SIG-M5 treated with dmso at 0.1 percent for 504 hours (cell line): ENCODE data around the gene SLC25A47.
"Not testable (repeated sequence)": the region's sequence is repeated elsewhere in the genome, so short reads cannot be mapped to it uniquely, and the experiment has no call there.

Experiments used
- DNase-seq: peaks from one replicate; lab custom pipeline; 2025; ENCODE audit not compliant: unreplicated experiment; lab: John Stamatoyannopoulos, UW

SLC25A47 gene

DNA sequence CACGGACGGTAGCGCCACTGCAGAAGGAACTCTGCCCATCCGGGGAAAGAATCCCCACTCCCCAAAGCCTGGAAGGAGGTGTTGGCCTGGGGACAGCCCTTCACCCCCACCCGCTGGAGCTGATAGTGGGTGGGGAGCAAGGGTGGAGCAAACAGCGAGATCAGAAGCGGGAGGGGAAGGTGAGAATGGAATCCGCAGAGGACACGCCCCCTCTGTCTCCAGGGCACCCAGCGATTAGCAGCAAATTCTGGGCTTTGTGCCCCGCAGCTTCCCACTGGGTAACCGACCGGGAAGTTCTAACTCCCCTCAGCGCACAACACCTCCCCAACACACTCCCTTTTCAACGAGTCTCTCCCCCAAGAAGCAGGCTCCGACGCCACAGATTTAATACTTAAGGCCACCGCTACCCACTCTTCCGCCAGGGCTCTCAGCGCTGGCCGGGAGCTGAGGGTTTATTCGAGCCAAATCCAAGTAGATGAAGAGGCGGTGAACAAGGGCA lies 18.3 kb upstream of the SLC25A47 start:
- DNase-seq = no peak

DNA sequence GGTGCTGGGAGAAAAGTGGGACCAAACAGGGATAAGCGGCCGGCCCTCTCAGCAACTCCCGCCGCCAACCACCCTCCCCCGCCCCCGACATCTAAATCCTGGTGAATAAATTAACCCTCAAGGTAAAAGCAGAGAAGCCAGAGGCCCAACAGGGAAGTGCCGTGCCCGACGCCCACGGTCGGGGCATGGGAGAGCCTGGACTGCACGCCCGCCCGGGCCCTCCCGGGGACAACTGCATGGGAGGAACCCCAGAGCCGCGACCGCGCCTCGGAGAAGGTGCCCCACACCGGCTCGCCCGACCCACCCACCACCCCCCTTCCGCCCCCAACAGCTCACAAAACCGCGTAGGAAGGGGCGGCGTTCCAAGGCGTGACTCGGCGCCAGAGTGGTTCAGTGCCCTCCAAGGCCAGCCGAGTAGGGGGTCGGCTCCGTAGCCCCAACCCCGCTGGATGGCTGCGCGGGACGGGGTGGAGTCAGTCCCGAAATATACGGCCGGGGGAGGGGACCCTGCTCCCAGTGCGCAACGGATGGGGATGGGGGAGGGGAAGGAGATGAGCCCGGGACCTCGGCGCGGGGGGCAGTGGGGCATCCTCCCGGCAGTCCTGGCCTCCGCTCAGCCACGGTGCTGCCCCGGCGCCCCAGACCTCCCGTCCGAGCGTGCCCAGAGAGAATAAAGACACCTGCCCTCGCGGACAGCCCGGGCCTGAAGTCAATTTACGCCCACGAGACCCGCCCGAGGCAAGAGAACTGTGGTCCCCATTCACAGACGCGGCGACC lies 17.6 kb upstream of the SLC25A47 start:
- DNase-seq = peak; percentile 47

DNA sequence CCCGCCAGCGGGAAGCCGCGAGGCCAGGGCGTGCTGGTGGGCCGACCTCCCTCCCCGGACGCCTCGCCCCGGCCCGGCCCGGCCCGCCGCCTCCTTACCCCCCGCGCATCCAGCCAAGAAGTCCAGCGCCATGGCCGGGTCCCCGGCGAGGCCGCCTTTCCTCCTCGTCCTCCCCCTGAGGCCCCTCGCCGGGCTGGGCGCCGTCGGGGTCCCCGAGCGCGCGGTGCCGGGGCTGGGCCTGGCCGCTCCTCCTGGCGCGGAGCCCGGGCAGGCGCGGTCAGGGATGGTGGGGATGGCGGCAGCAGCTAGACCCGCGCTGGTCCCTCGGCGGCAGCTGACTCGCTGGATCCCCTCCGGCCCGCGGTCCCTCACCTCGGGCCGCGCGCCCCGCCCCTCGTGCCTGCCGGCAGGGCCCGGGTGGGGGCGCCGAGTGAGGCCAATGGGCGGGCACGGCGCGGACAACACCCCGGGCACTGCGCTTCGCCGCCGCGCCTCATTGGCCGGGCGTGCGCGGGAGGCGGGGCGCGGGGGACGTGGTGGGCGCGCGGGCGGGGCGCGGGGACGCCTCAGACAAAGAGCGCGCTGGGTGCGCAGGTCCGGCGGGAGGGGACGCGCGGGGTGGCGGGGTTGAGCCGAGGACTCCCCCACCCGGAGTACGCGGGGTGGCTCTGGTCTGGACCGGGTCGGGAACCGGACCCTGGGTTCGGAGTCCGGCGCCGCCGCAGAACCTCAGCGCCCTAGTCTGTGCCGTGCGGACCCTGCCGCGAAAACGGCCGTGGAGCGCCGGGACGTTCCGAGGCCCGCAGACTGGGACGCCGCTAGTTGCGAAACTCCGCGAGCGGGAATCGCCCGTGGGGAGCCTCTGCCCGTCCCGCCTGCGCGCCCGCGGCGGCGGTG lies 16.8 kb upstream of the SLC25A47 start, which contains the start of gene SLC25A29:
SLC25A29 (minus strand) TSS at position 344 of the 897 bp plus-strand sequence; CDS start at position 132, 212 bp downstream.
- peak; percentile 80 for DNase-seq

DNA sequence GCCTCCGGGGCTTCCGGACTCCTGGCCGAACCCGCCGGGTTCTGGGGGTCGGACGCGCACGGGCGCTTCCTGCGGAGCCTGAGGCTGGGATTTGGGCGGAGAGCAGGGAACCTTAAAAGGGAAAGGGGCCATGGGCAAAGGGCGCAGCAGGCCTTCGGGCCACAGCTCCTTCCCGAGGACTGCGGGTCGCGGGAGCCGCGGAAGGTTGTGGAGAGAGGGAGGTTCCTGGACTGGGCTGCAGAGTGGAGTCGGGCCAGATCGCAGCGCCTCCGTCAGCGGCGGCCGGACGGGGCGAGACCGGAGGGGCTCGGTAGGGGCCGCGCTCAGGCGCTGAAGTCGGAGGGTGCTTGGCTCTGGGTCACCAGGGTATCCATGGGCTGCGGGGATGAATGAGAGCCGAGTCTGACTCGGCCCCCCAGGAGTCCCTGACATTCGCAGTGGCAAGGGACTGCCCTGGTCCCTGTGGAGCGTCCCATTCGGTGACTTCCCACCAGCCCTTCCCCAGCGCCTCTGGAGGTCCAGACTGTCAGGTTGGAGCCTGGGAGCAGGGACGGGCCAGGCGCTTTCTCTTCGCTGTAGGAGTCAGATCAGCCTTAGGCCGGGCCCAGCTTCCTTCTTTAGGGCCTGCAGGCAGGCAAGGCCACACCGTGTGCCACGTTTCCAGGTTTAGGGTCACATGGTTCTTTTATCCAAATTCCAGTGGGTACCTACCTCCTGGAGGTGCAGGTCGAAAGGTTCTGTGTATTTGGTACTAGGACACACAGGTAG lies 16.0 kb upstream of the SLC25A47 start:
- no peak for DNase-seq

DNA sequence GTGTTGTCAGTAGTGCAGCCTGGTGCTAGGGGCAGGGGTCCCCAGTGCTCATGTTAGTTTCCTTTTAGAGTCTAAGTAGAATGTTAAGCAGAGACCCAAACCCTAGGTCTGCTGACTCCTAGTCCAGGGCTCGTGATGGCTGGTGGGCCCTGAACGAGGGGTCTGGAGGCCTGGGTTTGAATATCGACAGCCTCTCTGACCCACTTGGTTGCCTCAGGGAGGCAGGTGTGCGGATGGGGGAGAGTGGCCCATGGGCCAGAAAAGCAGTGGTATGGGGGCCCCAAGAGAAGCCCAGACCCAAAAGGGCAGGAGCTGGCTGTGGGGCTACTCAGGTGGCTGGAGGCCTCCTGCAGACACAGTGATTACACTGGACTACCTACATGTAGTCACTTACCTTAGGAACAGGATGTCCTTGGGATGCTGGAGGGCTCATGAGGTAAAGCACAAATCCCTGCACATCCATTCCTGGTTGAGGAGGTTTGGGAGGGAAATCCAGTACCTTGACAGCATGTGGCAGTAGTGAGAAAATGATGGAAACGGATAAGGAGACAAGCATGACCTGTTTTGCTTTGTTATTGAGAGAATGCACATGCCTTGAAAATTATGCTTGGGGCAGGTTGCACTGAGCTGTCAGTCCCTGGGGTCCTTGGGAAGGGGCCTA lies 15.2 kb upstream of the SLC25A47 start:
- DNase-seq = peak; percentile 42

DNA sequence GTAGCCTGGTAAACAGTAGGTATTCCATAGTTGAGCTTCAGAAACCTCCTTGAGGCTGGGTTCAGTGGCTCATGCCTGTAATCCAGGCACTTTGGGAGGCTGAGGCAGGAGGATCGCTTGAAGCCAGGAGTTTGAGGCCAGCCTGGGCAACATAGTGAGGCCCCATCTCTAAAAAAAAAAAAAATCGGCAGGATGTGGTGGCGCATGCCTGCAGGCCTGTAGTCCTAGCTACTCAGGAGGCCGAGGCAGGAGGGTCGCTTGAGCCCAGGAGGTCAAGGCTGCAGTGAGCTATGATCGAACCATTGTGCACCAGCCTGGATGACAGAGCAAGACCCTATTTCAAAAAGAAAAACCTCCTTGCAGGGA lies 14.7 kb upstream of the SLC25A47 start:
- not testable (repeated sequence) for DNase-seq

DNA sequence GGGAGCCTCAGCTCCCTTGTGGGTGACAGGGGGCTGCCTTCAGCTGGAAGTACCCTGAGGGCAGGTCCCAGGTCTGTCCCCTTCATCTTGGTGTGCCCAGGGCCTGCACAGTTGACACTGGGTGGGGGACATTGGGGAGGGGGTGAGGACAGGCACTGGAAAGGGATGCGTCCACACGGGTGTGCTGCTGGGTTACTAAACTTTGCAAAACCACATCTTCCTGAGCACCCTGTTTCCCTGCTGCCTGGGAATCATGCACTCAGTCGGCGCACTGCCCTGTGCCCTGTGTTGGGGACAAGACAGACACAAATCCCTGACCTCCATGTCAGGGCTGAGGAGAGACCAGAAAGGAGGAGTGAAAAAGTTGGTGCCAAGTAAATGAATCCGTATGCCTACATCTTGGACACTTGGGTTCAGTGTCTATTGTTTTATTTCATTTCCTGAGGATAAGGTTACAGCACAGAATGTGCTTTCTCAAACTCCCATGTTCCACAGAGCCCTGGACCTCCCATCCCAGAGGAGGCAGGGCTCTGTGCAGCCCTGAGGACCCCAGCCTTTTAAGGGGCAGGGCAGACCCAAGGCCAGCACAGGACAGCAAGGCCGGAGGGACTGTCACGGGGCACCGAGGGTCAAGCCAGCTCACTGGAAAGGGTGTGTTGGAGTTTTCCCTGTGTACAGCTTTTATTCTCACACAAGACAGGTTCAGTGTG lies 14.0 kb upstream of the SLC25A47 start:
- DNase-seq = no peak

DNA sequence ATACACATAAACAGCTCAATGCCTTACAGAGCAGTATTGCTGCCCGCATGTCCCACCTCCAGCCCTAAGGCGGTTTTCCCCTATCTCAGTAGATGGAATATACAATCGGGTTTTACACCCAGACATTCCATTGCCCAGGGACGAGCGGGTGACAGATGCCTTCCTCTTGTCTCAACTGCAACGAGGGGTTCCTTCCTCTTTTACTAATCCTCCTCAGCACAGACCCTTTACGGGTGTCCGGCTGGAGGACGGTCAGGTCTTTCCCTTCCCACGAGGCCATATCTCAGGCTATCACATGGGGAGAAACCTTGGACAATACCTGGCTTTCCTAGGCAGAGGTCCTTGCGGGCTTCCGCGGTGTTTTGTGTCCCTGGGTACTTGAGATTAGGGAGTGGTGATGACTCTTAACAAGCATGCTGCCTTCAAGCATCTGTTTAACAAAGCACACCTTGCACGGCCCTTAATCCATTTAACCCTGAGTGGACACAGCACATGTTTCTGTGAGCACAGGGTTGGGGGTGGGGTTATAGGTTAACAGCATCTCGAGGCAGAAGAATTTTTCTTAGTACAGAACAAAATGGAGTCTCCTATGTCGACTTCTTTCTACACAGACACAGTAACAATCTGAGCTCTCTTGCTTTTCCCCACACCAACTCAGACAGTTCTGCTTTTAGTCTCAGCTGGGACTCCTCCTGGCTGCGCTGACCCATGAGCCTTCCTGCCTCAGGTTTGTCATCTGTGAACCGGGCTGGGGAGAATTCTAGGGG lies 10.8 kb upstream of the SLC25A47 start:
- DNase-seq = peak; percentile 13

DNA sequence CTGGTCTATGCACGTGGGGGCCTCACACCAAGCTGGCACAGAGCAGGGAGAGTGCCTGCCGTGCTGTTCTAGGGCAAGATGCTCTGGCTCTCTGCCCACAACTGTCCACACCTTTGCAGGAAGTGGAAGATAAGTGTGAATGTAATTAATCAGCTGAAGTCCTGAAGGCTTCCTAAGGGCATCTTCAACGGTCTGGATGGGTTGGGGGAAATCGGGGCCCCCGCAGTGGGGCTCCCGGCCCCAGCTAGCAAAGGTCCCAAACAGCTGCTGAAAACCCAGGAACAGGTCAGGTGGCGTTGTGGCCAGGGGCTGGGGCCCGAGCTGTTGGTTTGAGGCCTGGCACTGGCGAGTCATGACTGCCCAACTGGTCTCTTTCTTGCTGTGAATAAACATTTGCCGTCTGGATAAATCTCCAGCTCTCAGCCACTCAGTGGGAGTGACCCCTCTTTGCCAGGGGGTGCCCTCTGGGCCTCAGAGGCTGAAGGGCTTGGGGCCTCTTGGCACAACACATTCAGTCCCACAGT lies 10.2 kb upstream of the SLC25A47 start:
- no peak for DNase-seq

DNA sequence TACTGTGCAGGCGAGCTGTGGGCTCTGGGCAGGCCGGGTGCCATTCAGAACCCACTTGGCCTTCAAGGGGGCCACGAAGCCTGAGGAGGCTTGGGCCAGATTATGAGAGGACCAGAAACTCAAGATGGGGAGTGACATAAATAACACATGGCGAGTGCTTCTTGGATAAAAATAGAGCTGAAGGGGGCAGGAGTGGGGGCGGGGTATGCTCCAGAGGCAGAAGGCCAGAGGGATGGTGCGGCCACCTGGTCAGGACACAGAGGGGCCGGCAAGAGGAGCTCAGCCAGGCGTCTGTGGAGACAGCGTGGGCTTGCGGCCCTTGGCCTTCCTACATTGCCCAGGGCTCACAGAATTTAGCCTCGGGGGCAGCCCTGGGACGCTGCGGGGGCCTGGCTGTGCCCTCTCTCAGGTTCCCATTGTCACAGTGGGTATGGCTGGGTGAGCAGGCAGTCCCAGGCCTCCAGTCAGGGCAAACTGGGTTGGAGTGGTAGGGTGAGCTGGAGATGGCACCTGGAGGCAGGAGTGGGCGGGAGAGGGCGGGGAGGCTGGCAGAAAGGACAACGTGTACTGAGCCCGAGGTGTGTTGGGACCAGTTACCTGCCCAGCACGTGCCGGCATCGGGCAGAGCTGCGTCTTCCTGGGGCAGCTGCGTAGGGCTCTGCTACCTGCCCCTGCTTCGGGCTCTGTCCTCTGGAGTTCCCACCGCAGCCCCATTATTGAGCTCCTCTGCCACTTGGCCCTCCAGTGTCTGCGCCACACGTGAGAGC lies 9.5 kb upstream of the SLC25A47 start:
- no peak for DNase-seq

DNA sequence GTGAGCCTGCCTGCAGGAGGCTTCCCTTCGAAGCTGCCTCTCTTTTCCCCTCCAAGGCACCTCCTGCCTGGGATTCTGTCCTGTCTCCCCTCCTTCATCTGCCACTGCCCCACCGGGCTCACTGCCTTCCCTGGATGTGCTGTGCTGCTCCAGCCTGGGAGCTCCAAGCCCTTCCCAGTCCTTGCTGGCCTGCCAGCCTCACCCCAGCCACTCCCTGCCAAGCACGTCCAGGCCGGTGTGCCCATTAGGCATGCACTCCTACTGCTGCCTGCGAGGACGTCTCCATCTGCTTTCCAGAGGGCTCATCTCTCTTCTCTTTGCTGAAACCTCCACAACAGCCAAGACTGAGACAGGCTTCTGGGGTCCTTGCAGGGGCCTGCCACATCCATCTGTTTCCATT lies 8.4 kb upstream of the SLC25A47 start:
- DNase-seq = no peak

DNA sequence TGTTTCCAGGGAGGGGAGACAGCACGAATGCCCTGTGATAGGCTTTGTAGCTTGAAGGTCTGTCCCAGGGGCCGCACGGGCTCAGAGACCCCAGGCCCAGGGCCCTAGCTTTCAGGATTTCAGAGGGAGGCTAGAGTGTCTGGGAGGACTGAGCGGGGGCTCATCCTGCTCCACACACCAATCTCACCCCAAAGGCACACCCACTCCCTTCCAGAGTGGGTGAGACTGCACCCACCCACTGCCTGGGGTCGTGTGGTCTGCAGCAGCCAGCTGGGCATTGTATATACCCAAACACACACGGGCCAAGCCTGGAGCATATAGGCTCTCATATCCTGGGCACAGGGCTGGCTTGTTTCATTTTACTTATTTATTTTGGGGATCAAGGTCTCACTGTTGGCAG lies 5.8 kb upstream of the SLC25A47 start:
- DNase-seq = no peak

DNA sequence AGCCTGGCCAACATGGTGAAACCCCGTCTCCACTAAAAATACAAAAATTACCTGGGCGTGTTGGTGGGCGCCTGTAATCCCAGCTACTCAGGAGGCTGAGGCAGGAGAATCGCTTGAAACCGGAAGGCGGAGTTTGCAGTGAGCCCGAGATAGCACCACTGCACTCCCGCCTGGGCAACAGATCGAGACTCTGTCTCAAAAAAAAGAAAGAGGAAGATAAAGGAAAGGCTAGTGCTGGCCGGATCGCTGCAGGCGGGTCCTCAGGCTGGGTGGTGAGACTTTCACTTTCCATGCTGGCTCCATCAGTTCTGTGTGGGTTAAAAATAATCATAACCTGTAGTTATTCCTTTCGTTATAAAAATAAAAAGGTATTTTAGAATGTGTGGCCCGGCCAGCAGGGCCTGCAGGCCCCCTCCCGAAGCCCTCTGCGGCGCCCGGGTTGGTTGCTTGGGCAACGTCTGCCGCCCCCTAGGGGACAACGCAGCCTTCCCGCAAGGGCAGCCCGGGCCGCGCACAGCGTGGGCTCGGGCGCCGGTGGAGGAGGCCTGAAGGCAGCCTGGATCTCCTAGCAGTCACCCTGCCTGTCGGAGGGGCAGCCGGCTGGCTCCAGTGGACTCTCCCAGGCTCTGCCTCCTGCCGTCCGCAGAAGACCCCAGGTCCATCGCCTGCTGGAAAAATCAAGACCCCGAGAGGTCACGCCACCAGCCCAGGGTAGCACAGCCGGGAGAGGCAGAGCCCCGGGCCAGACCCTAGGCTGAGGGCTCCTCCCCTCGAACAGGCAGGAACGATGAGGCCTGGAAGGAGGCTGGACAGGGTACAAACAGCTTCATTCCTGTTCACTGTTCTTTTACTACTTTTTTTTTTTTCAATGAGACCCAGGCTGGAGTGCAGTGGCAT lies 5.0 kb upstream of the SLC25A47 start:
- DNase-seq = peak; percentile 62

DNA sequence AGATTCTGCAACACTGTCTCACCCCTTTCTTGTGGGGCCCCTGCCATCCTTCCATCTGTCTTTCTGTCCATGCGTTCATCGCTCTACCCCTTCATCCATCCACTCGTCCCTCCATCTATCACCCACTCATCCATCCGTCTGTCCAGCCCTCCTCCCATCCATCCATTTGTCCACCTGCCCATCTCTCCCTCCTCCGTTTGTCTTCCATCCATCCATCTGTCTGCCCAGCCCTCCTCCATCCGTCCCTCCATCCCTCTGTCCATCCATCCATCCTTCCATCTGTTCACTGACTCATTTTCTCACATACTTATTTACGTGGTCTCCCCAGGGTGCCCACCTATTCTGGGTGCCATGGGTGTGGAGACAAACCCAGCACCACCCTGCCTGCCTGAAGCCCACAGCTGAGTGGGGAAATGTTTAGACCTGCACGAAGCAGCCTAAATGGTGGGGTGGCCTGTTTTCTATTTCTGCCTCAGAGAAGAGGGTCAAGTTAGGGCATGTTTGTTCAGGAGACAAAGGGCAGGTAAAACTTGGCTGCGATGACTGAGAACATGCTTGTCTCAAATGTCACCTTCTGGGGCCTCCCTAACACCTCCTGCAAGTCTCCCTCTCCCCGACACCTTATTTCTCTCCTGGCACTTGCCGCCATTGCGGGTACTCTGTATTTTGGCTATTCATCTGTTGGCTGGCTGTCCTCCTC lies 2.8 kb upstream of the SLC25A47 start:
- no peak for DNase-seq

DNA sequence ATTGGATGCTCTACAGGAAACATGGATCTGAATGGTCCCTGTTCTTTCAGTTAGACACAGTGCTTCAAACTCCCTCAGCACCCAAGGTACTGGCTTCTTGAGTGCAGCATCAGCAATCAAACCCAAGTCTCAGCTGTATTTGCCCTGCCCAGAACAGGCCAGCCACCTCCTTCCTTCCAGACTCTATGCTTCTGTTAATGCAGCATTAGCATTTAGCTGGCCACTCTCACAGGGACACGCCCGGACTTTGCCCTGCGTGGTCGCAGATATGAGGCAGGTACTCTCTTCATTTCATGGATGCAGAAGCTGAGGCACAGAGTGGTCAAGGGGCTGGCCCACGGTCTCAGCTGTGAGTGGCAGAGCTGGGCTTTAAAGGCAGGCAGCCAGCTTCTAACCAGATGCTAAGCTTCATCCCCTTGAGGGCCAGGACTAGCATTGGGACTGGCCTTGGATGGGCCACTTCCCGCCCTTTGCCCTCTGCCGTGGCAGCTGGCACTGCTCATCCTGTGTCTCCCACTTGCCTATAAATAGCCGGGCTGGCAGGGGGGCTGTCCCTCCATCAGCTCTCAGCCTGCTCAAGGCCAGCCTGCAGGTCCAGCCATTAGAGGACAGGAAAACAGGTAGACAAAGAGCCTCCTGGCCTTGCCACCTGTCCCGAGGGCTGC lies 1.5 kb upstream of the SLC25A47 start:
- DNase-seq = no peak
